Gastroesophageal sphincter (tissue), 4 donors: ENCODE results near the gene SLC17A4. TPM values are rescaled to one million over a fixed set of nuclear protein-coding genes. Genes with fewer than 3 reads are reported as not detected.

Experiments
- ATAC-seq: fragments of 150-250 bp; one replicate; pipeline ENCODE4 v1.9.1; 2016; ENCODE audit warnings: mild to moderate bottlenecking, moderate library complexity
- H3K27ac ChIP-seq, 4 donors: fragments of 200-600 bp; sonication (generic) in 3 of 4; 1 replicate in 3 of 4; 2 replicates in 1 of 4; pipeline ENCODE4 v1.5.1; 2016 to 2019
- H3K27me3 ChIP-seq: fragments of 200-600 bp; sonication (generic); one replicate; pipeline ENCODE4 v1.5.1; 2019
- H3K36me3 ChIP-seq, 2 donors: fragments of 200-600 bp; sonication (generic); one replicate each; pipeline ENCODE4 v1.5.1; 2019; ENCODE audit warnings: control low read depth in 1 of 2
- H3K4me1 ChIP-seq, 3 donors: fragments of 200-600 bp; sonication (generic); 1 replicate in 2 of 3; 2 replicates in 1 of 3; pipeline ENCODE4 v1.5.1; 2016 to 2019; ENCODE audit warnings: control low read depth in 2 of 3
- H3K4me3 ChIP-seq, 2 donors: fragments of 200-600 bp; sonication (generic); one replicate each; pipeline ENCODE4 v1.5.1; 2019; ENCODE audit warnings: mild to moderate bottlenecking in 1 of 2, moderate library complexity in 1 of 2
- H3K9me3 ChIP-seq, 3 donors: fragments of 200-600 bp; sonication (generic); one replicate each; pipeline ENCODE4 v1.5.1; 2017 to 2019; ENCODE audit warnings: control low read depth in 2 of 3
- CTCF ChIP-seq, 4 experiments: fragments of 200-600 bp in 2 of 4; fragments of 450-650 bp in 2 of 4; sonication (generic) in 1 of 4; IDR thresholded peaks; one replicate each; pipeline ENCODE4 v1.5.1; 2017 to 2019; ENCODE audit warnings: antibody characterized with exemption in 4 of 4, mild to moderate bottlenecking in 2 of 4, moderate library complexity in 2 of 4
- EP300 ChIP-seq: sonication (generic); formaldehyde crosslinking; IDR thresholded peaks from one replicate; pipeline ENCODE4 v1.6.1; 2017; ENCODE audit warnings: antibody characterized with exemption, mild to moderate bottlenecking
- POLR2A ChIP-seq, 2 donors: fragments of 450-650 bp; IDR thresholded peaks; one replicate each; pipeline ENCODE4 v1.6.1; 2017; ENCODE audit warnings: antibody characterized with exemption in 2 of 2, mild to moderate bottlenecking in 2 of 2, moderate library complexity in 1 of 2
- POLR2AphosphoS5 ChIP-seq: sonication (generic); formaldehyde crosslinking; IDR thresholded peaks from one replicate; pipeline ENCODE4 v1.6.1; 2017; ENCODE audit warnings: antibody characterized with exemption
- WGBS, 2 donors: methylation state at CpG; one replicate each; pipeline ENCODE4 v1.1.5; 2018; ENCODE audit warnings: low coverage in 1 of 2; 5-methylcytosine and 5-hydroxymethylcytosine counted together
- total RNA-seq, 4 donors: library from RNA; depleted of rRNA; stranded (reverse); fragments of >200 nt; gene quantifications; one replicate each; pipeline ENCODE4 v1.1.0, GENCODE V29; 2016

Gene SLC17A4
- total RNA-seq, 4 donors from 2014 or later: not detected

- Histone ChIP-seq H3K9me3 (no peaks in the 10 kb centered on the region), H3K27ac (no peak overlapping the region), H3K4me1 (no peaks in the 10 kb centered on the region), H3K36me3 (no peaks in the 10 kb centered on the region), H3K27me3 (peaks cover 7% of the 10 kb centered on the region), H3K4me3 (no peak overlapping the region)
- TF ChIP-seq CTCF (IDR thresholded peaks at IDR 0.05) (no peak), POLR2A (IDR thresholded peaks at IDR 0.05) (no peak), EP300 (no peak), POLR2AphosphoS5 (no peak)
- no peak for ATAC-seq
- WGBS, 2 donors: 73 to 80% methylated on average over 1 of the region's 1 CpG
Measured at GRCh38 chr6:25768566-25768965, 14.0 kb downstream of the SLC17A4 start.

- no peaks in the 10 kb centered on the region for H3K36me3 ChIP-seq
- no peak for ATAC-seq
- TF ChIP-seq EP300: no peak
- no peak for TF ChIP-seq POLR2A (IDR thresholded peaks at IDR 0.05)
- no peak for TF ChIP-seq CTCF (IDR thresholded peaks at IDR 0.05)
- TF ChIP-seq POLR2AphosphoS5: no peak
- H3K27me3 ChIP-seq: no peaks in the 10 kb centered on the region
- H3K9me3 ChIP-seq: no peaks in the 10 kb centered on the region
- no peak overlapping the region for H3K27ac ChIP-seq
- H3K4me1 ChIP-seq: no peaks in the 10 kb centered on the region
- 100% methylated on average over 1 to 2 of the region's 2 CpGs for whole genome bisulfite sequencing, 2 donors
- no peak overlapping the region for H3K4me3 ChIP-seq
Measured at GRCh38 chr6:25769983-25770382, 15.4 kb downstream of the SLC17A4 start.

- Histone ChIP-seq H3K27me3 (peaks cover 10% of the 10 kb centered on the region), H3K27ac (no peak overlapping the region), H3K9me3 (no peaks in the 10 kb centered on the region), H3K36me3 (no peaks in the 10 kb centered on the region), H3K4me3 (no peak overlapping the region), H3K4me1 (no peaks in the 10 kb centered on the region)
- WGBS, 2 donors: 0 to 41% methylated on average over 2 of the region's 2 CpGs
- no peak for ATAC-seq
- TF ChIP-seq POLR2A (IDR thresholded peaks at IDR 0.05) (no peak), CTCF (IDR thresholded peaks at IDR 0.05) (no peak), POLR2AphosphoS5 (no peak), EP300 (no peak)
Measured at GRCh38 chr6:25774120-25774715, 19.7 kb downstream of the SLC17A4 start.

GRCh38 chr6:25777031-25777430 is 22.5 kb downstream of the SLC17A4 start:
- 70 to 80% methylated on average over 1 to 2 of the region's 2 CpGs for WGBS, 2 donors
- no peak overlapping the region for H3K4me3 ChIP-seq
- H3K27me3 ChIP-seq: peaks cover 10% of the 10 kb centered on the region
- no peaks in the 10 kb centered on the region for H3K4me1 ChIP-seq
- ATAC-seq: no peak
- H3K36me3 ChIP-seq: no peaks in the 10 kb centered on the region
- no peak overlapping the region for H3K27ac ChIP-seq
- no peak for TF ChIP-seq CTCF (IDR thresholded peaks at IDR 0.05)
- no peak for TF ChIP-seq POLR2A (IDR thresholded peaks at IDR 0.05)
- no peak for TF ChIP-seq EP300
- no peak for TF ChIP-seq POLR2AphosphoS5
- no peaks in the 10 kb centered on the region for H3K9me3 ChIP-seq

GRCh38 chr6:25777856-25778649 is 23.5 kb downstream of the SLC17A4 start:
- Histone ChIP-seq H3K36me3 (no peaks in the 10 kb centered on the region), H3K4me1 (no peaks in the 10 kb centered on the region), H3K27ac (no peak overlapping the region), H3K9me3 (no peaks in the 10 kb centered on the region), H3K4me3 (no peak overlapping the region), H3K27me3 (peaks cover 10% of the 10 kb centered on the region)
- 39 to 60% methylated on average over 4 of the region's 4 CpGs for WGBS, 2 donors
- TF ChIP-seq CTCF (IDR thresholded peaks at IDR 0.05): no peak
- TF ChIP-seq EP300: no peak
- TF ChIP-seq POLR2A (IDR thresholded peaks at IDR 0.05): no peak
- TF ChIP-seq POLR2AphosphoS5: no peak
- no peak for ATAC-seq
